ENCODE results near the gene SIMC1. TPM values are rescaled to one million over a fixed set of nuclear protein-coding genes. Genes with fewer than 3 reads are reported as not detected.
A peak's percentile ranks its signal among the peaks of the same experiment; 100 is the strongest.

The SIMC1 gene
- total RNA-seq, result 0.54 and 3.5 TPM in 2 replicates

DNA sequence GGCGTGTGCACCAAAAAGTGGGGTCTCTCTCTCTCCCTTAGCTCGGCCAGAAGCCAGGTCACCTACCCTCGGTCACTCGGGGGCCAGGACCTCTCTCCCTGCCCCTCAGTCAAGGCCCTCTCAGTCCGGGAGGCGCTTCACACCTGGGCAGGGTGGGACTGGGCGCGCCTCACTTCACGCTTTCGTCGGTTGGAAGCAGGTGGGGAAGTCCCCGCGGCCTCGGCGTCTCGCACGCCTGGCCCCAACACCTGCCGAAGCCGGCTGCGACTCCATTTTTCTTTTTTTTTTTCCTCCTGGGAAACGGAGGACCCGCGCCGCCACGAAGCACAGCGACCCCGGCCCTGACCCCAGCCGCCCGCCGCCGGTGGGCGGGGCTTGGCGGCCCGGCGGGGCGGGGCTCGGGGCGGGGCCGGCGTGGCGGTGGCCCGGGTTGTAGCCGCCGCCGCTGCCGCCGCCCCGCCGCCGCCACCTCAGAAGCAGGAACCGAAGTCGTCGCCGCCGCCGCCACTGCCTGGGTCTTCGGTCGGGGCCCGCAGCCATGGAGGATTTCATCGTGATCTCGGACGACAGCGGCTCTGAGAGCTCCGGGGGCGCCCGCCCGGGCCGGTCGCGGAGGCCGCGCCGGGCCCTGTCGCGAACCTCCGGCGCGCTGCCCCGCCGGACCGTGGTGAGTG is at the start of gene SIMC1:
SIMC1 (plus strand) TSS at position 454 of the 674 bp plus-strand sequence; CDS start at position 539, 85 bp downstream.

DNA sequence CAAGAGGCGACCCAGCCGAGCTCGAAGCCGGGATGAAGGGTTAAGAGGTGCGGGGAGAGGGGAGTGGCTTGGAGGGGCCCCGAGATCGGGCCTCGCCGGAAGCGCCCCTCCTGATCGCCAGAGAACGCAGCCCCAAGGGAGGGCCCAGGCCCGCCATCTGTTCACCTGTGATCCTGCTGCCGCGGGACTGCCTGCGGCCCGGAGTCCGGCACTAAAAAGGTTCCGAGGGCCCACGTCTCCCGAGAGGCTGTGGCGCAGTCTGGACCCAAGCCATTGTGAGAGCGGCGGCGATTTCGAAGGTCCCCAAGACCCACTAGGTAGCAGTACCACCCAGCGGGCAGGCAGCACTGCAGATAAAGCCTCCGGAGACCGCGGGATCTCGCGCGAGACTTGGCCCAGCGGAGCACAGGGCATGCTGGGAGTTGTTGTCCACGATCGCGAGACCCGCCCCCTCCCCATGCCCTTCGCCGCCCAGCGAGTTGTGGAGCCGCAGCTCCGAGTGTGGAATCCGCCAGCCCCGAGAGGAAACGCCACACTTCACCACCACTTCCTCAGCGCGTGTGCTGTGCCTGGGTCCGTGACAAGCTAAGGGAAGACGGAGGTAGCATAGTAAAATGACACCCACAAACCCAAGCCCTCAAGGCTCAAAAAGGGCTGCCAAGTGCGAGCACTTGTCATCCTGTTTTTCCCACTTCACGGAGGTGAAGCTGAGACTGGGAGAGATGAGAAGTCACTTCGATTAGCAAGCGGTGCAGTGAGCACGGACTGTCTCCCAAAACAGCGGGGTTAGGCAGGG is 123.4 kb downstream of the SIMC1 start, which contains the start of gene KIAA1191:
KIAA1191 (minus strand) TSS at position 328 of the 796 bp plus-strand sequence. CDS start 2,256 bp downstream, outside the sequence.

DNA sequence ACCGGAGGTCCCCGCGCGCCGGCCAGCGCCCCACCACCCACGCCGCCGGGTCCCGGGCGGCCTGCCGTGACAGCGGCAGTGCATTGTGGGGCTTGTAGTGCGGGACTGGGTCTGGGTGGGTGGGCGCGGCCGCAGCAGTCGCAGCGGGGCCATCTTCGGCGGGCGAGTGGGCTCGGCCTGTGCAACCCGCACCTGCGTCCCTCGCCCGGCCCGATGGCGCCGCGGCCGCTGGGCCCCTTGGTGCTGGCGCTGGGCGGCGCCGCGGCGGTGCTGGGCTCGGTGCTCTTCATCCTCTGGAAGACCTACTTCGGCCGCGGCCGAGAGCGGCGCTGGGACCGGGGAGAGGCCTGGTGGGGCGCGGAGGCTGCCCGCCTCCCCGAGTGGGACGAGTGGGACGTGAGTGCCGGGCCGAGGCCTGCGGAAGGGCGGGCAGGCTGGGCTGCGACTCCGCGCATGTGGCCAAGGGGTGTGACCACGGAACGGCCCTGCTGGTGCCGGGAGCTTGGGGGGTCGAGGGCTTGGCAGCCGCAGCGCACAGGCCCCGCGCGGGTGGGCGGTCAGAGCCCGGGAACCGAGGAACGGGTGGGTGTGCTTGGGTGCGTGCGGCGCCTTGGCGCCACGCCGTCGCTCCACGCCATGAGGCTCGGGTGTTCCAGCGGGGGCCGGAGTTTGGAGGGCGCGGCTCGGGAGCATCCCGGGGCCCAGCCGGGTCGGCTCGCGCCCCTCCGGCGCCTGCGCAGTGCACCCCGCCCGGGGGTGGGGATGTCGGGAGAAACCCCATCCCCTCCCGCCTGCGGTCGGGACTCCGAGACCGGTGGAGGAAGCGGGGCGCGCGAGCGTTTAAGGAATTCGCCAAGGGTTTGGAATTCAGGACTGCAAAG is 127.4 kb downstream of the SIMC1 start, which contains the start of gene ARL10:
ARL10 (plus strand) TSS at position 137 of the 881 bp plus-strand sequence; CDS start at position 214, 77 bp downstream.

DNA sequence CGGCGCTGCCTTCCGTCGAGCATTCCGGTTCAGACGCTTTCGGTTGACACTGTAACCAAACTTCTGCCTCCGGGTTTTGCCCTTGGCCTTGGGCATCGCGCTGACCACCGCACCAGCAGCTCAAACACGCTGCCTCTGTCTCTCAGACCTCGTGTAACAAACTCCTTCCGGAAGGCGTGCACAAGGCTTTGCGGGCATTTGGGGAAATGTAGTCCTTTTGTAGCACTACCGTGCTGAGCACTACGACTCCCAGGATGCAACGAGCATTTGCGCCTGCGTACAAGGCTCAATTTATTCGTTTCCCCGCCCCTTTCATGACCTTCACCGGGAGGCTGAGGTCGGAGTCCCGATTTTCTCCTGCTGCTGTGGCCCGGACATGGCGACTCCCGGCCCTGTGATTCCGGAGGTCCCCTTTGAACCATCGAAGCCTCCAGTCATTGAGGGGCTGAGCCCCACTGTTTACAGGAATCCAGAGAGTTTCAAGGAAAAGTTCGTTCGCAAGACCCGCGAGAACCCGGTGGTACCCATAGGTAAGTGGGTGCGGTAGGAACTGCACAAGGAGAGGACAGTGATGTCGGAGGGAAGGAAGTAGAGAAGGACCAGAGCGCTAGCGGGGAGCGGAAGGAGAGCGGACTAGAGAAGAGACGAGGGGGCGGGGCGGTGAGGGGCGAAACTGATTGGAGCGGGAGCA is 150.4 kb downstream of the SIMC1 start, which contains the start of the genes HIGD2A and NOP16:
HIGD2A (plus strand) TSS at position 308 of the 691 bp plus-strand sequence; CDS start at position 377, 69 bp downstream.
NOP16 (minus strand) TSS at position 155 of the 691 bp plus-strand sequence; CDS start at position 96, 59 bp downstream.

Small RNAs within 50 kb of the gene (small RNA-seq; reads per million reads assigned to genes)
- gene MIR1271, result 1.6 reads per million, percentile 72 among the genes with 10 or more reads in this experiment

Other genes starting within 250 kb of the SIMC1 start
- gene KIAA1191, start 123.3 kb downstream of the SIMC1 start, total RNA-seq, result 46.7 and 80.8 TPM in 2 replicates
- gene ARL10, start 127.1 kb downstream of the SIMC1 start, total RNA-seq, result 9.8 and 13.0 TPM in 2 replicates
- 7.9 and 11.5 TPM in 2 replicates for gene NOP16, start 150.2 kb downstream of the SIMC1 start, total RNA-seq
- 41.3 and 63.2 TPM in 2 replicates for gene HIGD2A, start 150.3 kb downstream of the SIMC1 start, total RNA-seq
- gene CLTB, start 178.1 kb downstream of the SIMC1 start, total RNA-seq, result 115 and 400 TPM in 2 replicates
- gene FAF2, start 210.0 kb downstream of the SIMC1 start, total RNA-seq, result 36.1 and 45.8 TPM in 2 replicates